Mucosa of descending colon (tissue), 3 donors: ENCODE results near the gene TFDP1. TPM values are rescaled to one million over a fixed set of nuclear protein-coding genes. Genes with fewer than 3 reads are reported as not detected.

ENCODE experiments used
- ATAC-seq: fragments of 200-7000 bp; cut with Tn5 transposase; one replicate; pipeline ENCODE4 v1.9.1; 2020; ENCODE audit warnings: mild to moderate bottlenecking, moderate library complexity
- DNase-seq, 3 donors: peaks; one replicate each; pipeline ENCODE4 v3.0.0-alpha.2; 2020
- H3K36me3 ChIP-seq: fragments of 200-600 bp; one replicate; pipeline ENCODE4 v1.8.0; 2021; ENCODE audit warnings: low read depth, mild to moderate bottlenecking
- H3K4me1 ChIP-seq: fragments of 200-600 bp; one replicate; pipeline ENCODE4 v1.8.0; 2021; ENCODE audit warnings: low read depth, mild to moderate bottlenecking
- H3K4me3 ChIP-seq: fragments of 200-600 bp; one replicate; pipeline ENCODE4 v1.8.0; 2021; ENCODE audit warnings: mild to moderate bottlenecking
- H3K9me3 ChIP-seq: fragments of 200-600 bp; one replicate; pipeline ENCODE4 v1.8.0; 2021; ENCODE audit warnings: mild to moderate bottlenecking
- intact Hi-C, 2 donors: fragments of 100-400 bp; cut with DNase I in 1 of 2; cut with micrococcal nuclease in 1 of 2; formaldehyde crosslinking; loops; one replicate each; pipeline versions ENCODE4 v1.11.0 to v1.11.1; 2022; cut with DNase I, micrococcal nuclease
- total RNA-seq, 3 donors: library from RNA; stranded (reverse); fragmentation: NEBNext Ultra II Directional in 2 of 3; extraction: Animal tissue kit (Norgen Biotek cat#: 25700) in 2 of 3; gene quantifications; one replicate each; pipeline versions ENCODE4 v1.2.1 to v1.2.4, GENCODE V29; 2021 to 2023
- TF ChIP-seq, protein P1 (sequence below): fragments of 200-600 bp; IDR thresholded peaks from one replicate; pipeline ENCODE4 v1.8.0; 2022; ENCODE audit warnings: antibody characterized with exemption, mild to moderate bottlenecking
- donor health status: DM: no; HTN: no; CAD: no; lungs with moderate emphysema.
- donor health status: DM: no; HTN: no; CAD: no.
- donor health status: DM: no; HTN: yes; CAD: no.

Gene TFDP1
- total RNA-seq, 3 donors from 2014 or later, result 52.7 to 66.4 (median 54.3) TPM

DNA sequence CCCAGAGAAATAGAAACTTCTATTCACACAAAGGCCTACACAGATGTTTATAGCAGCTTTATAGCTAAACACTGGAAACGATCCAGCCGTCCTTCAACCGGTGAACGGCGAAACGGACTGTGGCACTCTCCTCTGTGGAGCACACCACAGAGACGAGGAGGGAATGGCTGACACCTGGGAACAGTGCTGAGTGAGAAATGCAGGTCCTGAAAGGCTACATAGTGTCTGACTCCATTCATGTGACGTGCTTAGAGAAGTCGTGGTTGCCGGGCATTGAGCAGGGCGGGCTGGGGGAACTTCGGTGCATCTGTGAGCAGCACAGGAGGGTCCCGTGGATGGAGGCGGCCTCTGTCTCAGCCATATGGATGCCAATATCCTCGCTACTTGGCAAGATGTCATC, 79.4 kb downstream of the TFDP1 start:
- DNase-seq (peak; percentile 31 to 59 (median 36)), ATAC-seq (peak; percentile 80)
- H3K4me3 ChIP-seq, result no peak overlapping the region
- no peaks in the 10 kb centered on the region for H3K4me1 ChIP-seq
- intact Hi-C loops, result no loop called here
- no peaks in the 10 kb centered on the region for H3K9me3 ChIP-seq
- TF ChIP-seq, protein P1, sequence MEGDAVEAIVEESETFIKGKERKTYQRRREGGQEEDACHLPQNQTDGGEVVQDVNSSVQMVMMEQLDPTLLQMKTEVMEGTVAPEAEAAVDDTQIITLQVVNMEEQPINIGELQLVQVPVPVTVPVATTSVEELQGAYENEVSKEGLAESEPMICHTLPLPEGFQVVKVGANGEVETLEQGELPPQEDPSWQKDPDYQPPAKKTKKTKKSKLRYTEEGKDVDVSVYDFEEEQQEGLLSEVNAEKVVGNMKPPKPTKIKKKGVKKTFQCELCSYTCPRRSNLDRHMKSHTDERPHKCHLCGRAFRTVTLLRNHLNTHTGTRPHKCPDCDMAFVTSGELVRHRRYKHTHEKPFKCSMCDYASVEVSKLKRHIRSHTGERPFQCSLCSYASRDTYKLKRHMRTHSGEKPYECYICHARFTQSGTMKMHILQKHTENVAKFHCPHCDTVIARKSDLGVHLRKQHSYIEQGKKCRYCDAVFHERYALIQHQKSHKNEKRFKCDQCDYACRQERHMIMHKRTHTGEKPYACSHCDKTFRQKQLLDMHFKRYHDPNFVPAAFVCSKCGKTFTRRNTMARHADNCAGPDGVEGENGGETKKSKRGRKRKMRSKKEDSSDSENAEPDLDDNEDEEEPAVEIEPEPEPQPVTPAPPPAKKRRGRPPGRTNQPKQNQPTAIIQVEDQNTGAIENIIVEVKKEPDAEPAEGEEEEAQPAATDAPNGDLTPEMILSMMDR, result no peak
- H3K36me3 ChIP-seq, result no peaks in the 10 kb centered on the region

DNA sequence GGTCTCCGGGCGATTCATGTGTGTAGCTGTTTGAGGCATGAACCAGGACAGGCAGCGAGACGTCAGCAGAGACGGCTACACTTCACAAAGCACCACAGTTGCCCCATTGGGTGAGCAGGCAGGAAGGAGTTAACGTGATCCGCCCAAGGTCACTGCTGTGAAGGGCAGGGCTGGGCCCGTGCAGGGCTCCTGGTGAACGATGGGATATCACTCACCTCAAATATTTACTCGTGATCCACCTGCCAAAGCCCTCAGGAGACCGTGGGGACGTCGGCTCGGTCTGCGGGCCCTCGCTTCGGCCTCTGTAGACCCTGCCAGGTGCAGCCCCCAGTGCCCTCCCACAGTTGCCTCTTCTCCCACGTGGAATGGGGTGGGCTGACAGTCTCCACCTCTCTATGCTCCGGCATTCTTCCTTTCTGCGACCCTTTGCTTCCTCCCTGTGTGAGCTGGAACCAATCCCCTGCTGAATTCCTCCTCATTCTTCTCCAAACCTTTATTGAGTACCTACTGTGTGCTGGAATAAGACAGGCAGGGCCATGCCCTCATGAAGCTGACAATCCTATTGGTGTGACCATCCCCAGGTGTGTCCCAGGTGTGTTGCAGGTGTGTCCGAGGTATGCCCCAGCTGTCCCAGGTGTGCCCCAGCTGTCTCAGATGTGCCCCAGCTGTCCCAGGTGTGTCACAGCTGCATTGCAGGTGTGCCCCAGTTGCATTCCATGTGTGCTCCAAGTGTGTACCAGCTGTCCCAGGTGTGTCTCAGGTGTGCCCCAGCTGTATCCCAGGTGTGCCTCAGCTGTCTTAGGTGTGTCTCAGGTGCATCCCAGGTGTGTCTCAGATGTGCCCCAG, 80.4 kb downstream of the TFDP1 start:
- no peak overlapping the region for H3K4me3 ChIP-seq
- H3K4me1 ChIP-seq, result no peaks in the 10 kb centered on the region
- intact Hi-C loops, result no loop called here
- TF ChIP-seq, protein P1, result no peak
- H3K9me3 ChIP-seq, result no peaks in the 10 kb centered on the region
- H3K36me3 ChIP-seq, result no peaks in the 10 kb centered on the region
- DNase-seq, result peak; percentile 27 to 54 (median 42)
- peak; percentile 61 for ATAC-seq

DNA sequence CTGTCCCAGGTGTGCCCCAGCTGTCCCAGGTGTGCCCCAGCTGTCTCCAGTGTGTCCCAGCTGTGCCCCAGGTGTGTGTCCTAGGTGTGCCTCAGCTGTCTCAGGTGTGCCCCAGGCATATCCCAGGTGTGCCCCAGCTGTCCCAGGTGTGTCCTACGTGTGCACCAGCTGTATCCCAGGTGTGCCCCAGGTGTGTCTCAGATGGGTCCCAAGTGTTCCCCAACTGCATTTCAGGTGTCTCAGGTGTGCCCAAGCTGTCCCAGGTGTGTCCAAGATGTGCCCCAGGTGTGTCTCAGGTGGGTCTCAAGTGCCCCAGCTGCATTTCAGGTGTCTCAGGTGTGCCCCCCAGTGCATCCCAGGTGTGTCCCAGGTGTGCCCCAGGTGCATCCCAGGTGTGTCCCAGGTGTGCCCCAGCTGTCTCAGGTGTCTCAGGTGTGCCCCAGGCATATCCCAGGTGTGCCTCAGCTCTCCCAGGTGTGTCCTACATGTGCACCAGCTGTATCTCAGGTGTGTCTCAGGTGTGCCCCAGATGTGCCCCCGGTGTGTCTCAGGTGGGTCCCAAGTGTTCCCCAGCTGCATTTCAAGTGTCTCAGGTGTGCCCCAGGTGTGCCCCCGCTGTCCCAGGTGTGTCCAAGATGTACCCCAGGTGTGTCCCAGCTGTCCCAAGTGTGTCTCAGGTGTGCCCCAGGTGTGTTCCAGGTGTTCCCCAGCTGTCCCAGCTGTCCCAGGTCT, 81.2 kb downstream of the TFDP1 start:
- TF ChIP-seq, protein P1, result no peak
- intact Hi-C loops, result no loop called here
- ATAC-seq, result no peak
- peak in 2 of 3 donors; percentile 25 to 29 for DNase-seq
- Histone ChIP-seq H3K9me3 (no peaks in the 10 kb centered on the region), H3K36me3 (no peaks in the 10 kb centered on the region), H3K4me3 (no peak overlapping the region), H3K4me1 (no peaks in the 10 kb centered on the region)

DNA sequence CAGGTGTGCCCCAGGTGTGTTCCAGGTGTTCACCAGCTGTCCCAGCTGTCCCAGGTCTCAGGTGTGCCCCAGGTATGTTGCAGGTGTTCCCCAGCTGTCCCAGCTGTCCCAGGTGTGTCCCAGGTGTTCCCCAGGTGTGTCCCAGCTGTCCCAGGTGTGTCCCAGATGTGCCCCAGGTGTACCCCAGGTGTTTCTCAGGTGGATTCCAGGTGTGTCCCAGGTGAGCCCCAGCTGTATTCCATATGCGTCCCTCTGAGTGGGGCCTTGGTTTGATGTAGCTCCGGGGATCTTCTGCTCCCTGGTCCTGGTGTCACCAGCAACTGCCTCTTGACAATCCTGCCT, 81.7 kb downstream of the TFDP1 start:
- TF ChIP-seq, protein P1, result no peak
- Histone ChIP-seq H3K9me3 (no peaks in the 10 kb centered on the region), H3K36me3 (no peaks in the 10 kb centered on the region), H3K4me1 (no peaks in the 10 kb centered on the region), H3K4me3 (no peak overlapping the region)
- DNase-seq (peak in 2 of 3 donors; percentile 25 to 28), ATAC-seq (no peak)
- intact Hi-C loops, result no loop called here

DNA sequence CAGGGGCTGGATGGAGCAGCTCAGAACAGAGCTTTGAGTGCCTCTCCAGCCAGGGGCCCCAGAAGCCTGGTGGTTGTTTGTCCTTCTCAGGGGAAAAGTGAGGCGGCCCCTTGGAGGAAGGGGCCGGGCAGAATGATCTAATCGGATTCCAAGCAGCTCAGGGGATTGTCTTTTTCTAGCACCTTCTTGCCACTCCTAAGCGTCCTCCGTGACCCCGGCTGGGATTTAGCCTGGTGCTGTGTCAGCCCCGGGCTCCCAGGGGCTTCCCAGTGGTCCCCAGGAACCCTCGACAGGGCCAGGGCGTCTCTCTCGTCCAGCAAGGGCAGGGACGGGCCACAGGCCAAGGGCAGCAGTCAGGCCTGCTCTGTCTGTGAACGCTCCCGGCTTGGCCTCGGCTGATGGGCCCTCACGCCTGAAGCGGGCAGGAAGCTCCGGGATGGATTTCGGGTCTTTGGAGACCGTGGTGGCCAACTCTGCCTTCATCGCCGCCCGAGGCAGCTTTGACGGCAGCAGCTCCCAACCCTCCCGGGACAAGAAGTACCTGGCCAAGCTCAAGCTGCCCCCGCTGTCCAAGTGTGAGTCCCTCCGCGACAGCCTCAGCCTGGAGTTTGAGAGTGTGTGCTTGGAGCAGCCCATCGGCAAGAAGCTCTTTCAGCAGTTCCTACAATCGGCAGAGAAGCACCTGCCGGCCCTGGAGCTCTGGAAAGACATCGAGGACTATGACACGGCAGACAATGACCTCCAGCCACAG, 82.6 kb downstream of the TFDP1 start, which contains the start of gene GRK1:
TSS of gene GRK1 (plus strand) at position 269 of the 751 bp plus-strand sequence. CDS start at position 437, 168 bp downstream.
- ATAC-seq, result no peak
- H3K36me3 ChIP-seq, result no peaks in the 10 kb centered on the region
- H3K4me1 ChIP-seq, result no peaks in the 10 kb centered on the region
- DNase-seq, result peak in 2 of 3 donors; percentile 19 to 41
- intact Hi-C loops, result no loop called here
- no peaks in the 10 kb centered on the region for H3K9me3 ChIP-seq
- TF ChIP-seq, protein P1, result no peak
- H3K4me3 ChIP-seq, result no peak within 1 kb of the TSS
